Activated CD4-positive, CD25-positive, alpha-beta regulatory T cell treated with anti-CD3 and anti-CD28 coated beads, Interleukin-2, amount 50 U/mL, for 16 hours (primary cell): ENCODE measurements around the gene KISS1.
A peak's percentile ranks its signal among the peaks of the same experiment; 100 is the strongest.

Experiments
- DNase-seq: peaks from one replicate; pipeline ENCODE4 v3.0.0-alpha.2; 2020; ENCODE audit warnings: low read depth, low spot score

The KISS1 gene

GRCh38 chr1:204192589-204193352 is 3.5 kb downstream of the KISS1 start:
- no peak for DNase-seq

- no peak for DNase-seq
Observed at GRCh38 chr1:204192046-204192445, 4.2 kb downstream of the KISS1 start.

DNA sequence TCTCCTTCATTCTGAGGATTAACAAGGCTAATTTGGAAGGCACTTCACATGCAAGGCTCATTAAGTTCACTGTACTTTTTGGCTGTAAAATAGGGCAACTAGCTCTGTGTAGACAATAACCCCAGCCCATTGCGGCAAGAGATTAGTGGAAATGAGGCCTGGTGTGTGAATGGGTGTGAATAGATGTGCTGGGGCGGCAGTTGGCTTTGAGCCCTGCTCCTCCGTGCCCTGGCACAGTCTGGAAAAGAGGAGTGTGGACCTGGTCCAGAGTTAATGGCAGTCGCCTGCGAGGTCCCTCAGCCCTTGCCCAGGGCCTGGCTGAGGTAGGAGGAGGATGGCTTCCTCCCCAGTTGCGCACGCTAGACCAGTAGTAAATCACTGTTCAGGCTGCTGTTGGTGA is 4.8 kb downstream of the KISS1 start:
- no peak for DNase-seq

DNA sequence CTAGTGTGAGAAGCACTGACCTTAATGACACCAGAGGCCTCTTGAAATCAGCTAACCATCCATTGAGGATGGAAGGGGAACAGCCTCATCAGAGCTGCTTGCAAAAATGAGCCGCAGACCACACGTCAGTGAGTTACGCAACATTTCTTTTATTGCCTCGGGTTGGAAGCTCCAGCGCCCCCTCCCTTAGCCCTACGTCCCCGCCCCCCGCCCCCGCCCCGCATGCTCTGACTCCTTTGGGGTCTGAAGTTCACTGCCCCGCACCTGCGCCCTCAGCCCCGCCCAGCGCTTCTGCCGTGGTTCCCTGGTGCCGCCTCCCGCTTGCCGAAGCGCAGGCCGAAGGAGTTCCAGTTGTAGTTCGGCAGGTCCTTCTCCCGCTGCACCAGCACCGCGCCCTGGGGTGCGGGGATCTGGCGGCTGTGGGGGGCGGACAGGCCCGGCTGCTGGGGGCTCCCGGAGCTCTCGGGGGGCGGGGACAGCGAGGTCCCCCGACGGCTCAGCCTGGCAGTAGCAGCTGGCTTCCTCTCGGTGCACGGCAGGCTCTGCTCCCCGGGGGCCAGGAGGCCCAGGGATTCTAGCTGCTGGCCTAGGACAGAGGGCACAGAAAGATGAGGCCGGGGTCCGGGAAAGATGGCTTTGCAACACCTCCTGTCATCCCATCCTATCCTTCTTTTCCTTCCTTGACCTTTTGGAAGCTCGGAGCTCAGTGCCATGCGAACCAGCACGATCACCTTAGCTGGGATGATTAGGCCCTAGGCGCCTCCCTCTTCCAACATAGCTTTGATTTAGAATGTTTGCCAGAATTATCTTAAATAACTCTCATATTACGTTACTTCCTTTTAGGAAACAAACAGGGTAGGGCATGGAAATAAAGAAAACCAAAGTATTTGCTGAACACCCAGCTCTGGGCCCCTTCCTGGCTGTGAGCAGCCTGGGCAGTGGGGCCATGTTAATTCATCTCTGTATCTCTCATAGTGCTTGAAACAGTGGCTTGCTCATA is 5.8 kb downstream of the KISS1 start:
- DNase-seq: no peak

- DNase-seq: no peak
Observed at GRCh38 chr1:204188959-204189639, 7.2 kb downstream of the KISS1 start.

DNA sequence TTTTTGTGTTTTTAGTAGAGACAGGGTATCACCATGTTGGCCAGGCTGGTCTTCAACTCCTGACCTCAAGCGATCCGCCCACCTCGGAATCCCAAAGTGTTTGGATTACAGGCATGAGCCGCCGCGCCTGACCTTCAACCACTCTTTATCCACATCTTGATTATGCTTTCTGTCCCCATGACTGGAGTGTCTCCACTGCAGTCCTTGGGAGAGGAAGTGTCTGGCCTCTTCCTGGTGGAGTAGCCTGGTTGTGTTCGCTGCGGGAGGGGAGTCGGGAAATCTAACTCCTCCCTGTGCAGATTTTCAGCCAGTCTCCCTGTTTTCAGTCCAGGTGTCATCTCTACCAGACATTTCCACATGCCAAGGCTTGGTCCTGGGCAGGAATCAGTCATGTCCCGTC is 9.7 kb downstream of the KISS1 start:
- DNase-seq: no peak

- DNase-seq: no peak
Observed at GRCh38 chr1:204181116-204181515, 15.2 kb downstream of the KISS1 start.

DNA sequence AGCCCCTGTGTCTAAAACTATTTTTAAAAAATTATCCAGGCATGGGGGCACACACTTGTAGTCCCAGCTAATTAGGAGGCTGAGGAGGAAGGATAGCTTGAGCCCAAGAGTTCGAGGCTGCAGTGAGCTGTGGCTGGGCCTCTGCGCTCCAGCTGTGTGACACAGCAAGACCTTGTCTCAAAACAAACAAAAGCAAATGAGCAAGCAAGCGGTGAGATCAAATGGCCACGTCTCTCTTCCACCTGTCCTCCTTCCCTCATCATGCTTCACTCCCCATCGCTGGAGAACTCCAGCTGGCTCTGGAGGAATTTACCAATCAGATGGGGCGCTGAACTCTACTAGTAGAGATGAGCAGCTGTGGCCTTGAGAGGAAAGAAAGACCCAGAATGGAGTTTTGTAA is 16.2 kb downstream of the KISS1 start:
- DNase-seq: no peak

DNA sequence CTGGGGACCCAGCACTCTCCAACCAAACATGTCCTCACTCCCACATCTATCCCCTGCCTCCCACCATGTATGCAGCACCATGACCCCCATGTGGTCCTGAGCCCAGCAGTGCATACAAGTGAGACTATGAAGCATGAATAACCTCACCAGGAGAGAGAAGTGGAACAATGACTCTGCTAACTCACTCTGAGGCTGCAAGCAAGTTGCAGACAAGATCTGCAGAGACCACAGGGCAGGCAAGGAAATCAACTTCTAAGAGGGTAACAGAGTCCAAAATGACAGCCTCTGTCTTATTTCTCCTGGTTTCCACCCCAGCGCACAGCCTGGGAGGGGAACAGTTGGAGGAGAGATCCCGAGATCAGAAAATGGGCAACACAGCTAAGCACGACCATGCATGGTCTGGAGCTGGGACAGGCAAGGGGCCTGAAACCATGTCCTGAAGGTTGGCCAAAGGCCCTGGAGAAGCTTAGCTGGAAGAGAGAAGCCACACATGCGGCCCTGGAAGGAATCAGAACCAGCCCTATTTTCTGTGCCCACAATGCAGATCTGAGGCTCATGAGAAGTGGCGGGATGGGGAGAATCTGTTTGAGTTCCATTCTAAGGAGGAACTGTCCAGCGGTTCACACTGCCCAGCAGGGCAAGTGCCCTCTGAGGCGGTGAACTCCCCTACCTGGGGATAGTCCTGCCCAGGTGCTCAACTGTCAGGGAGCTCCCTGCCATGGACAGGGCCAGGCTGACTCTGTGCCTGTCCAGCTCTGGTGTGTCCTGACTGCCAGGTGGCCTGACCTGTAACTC is 17.6 kb downstream of the KISS1 start:
- no peak for DNase-seq

DNA sequence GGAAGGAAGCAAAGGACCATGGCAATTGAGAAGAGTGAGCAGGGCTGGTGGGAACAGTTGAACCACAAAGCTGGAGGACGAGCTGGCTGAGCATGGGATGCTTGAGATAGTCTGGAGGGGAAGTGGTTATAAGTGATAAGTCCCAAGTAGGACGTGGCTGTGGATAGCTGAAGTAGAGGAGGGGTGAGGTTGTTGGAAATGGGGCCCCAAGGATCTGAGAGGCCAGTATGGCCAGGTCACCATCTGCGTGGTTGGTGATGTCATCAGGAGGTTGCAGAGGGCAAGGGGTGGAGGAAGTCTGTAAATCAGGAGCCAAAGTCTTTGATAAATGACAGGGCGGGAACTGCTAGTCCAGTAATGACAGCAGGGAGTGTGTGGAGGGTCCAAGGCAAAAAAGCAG is 19.2 kb downstream of the KISS1 start:
- no peak for DNase-seq

DNA sequence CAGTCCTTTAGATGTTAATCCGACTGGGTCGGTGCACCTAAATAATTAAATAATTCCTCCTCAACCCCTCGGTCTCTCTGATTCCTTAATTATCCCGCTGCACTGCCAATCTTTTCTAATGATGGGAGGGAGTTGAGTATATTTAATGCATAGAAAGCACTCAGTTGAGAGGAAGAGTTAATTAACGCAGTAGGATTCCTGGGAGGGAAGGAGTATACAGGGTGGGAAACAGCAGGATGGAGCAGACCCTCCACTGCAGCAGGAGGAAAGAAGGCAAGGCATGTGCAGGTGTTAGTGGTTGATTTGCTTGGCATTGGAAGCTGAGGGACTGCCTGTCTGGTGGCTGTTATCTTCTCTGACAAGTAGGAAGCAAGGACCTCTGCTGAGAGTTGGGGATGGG is 20.2 kb downstream of the KISS1 start:
- no peak for DNase-seq

DNA sequence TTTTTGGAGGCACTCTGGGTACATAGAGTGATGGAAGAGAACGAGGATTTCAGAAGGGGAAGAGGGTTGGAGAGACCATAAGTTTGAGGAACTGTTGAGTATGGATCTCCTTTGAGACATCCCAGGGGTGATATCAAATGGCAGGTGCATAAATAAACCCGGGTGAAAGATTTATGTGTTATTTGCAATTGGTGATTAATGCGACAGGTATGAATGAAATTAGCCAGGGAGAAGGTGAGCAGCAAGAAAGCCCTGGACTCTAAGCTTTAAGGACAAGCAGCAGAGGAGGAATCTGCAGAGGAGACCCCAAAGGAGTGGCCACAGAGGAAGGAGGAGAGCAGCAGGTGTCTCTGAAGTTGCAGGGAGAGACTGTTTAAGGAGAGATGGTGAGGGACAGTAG is 21.3 kb downstream of the KISS1 start:
- no peak for DNase-seq

GRCh38 chr1:204172404-204173029 is 23.8 kb downstream of the KISS1 start:
- DNase-seq: no peak

DNA sequence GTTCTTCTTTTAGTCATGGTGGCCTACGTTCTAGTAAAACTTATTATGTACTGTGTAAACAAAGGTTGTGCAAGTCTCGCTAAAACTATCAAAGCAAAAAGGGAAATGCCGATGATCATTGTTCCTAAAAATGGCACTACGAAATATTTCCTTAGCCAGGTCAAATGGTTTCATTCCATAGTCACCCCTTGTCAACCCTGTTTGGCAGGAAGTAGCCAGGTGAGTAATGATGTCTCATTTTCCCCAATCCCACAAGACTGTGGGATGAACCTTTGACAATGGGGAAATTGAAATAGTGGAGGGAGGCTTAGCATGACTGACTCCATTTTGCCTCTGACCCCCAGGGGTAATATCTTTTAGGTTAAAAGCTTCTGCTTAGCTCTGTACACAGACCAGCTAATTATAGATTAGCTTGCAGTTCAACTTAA is 24.5 kb downstream of the KISS1 start:
- DNase-seq: no peak

DNA sequence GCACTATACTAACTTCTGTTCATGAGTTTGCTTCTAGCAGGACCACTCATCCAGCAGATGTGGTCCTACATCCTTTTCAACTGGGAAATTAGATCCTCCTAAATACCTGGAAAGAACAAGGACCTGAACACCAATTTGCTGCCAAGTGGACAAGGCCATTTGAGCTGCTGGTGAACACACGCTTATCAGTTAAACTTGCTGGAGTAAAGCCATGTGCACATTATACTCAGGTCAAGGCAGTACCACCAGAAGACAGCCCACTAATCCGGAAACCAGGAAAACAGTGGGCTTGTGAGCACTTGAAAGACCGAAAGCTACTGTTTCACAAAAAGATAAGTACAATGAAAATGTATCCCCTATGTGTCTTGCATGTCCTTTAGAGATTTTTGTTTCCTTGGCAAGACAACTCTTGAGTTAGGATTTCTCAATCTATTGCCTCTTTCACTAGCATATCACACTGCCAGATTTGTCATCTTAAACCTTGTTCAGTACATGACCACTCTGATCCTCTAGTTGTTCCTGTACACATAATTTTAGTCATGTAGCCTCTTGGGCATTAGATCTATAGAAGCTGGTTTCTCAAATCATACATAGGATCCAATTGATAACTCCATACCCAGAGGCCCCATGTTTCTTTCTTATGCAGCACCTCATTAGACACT is 25.7 kb downstream of the KISS1 start:
- no peak for DNase-seq

GRCh38 chr1:204169858-204170257 is 26.4 kb downstream of the KISS1 start:
- no peak for DNase-seq

GRCh38 chr1:204167730-204168129 is 28.6 kb downstream of the KISS1 start:
- DNase-seq: no peak

DNA sequence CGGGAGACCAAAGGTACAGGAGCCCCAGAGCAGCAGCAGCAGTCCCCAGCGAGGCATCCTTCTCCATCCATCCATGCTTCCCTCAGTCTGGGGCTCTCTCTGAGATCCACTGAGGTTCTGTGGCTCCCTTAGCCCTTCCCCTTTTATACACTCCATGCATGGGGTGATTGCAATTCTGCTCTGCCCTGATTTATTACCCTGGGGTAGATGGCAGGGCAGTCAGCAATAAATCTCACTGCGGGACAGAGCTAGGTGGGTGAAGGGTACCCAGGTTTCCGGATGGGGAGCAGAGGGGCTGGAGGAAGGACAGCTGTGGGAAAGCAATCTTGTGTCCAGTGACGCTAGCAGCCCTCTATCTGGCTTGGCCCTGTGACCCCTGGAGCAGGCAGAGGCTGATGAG is 30.1 kb downstream of the KISS1 start, which contains the start of gene REN:
Gene REN, minus strand, starts transcription at position 119 of the 400 bp plus-strand sequence. Its CDS starts 44 bp downstream, at position 75.
- no peak for DNase-seq

DNA sequence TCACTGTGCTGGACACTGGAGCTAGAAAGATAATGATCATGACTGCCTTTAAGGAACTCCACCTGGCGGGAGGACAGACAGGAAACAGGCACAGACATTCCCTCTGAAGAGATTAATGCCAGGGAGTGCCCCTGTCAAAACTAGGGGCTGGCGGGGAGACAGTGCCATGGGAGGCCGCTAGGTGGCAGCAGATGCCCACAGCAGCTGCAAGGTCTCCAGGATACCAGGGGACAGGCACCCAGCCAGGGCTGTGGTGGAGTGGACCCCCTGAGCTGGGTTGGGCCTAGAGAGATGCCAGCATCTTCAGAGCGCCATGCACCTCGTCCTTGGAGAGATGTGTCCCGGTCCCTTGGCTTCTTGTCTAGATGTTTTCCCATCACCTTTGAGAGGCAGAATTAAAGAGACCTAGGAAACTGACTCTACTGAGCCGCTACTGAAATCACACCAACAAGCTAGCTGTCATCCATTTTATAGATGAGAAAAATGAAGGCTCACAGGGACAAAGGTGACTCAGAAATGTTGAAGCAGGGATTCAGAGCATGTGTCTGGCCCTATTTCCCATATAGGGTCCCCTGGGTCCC is 33.7 kb downstream of the KISS1 start:
- peak; percentile 54 for DNase-seq
